ENCODE measurements around the gene PHF13. TPM values are rescaled to one million over a fixed set of nuclear protein-coding genes. Genes with fewer than 3 reads are reported as not detected.

The PHF13 gene
- total and polyA plus RNA-seq, 9 of the 15 experiments (the other 6 are each of a cell fraction or from before 2014, with no cell fraction given) = 1.8 to 36.1 (median 11.7) TPM

GRCh38 chr1:6579374-6580118 is 34.0 kb upstream of the PHF13 start, which contains the start of gene ZBTB48 (continued):
- TF ChIP-seq NR2F6 (CRISPR knock-in tag; IDR thresholded peaks at IDR 0.05) (no peak), NFE2L1 (tag; IDR thresholded peaks at IDR 0.05; ENCODE audit: borderline replicate concordance, low read depth) (no peak), NFIC (IDR thresholded peaks at IDR 0.05) (peak; percentile 38; the same call in 1 of the 2 replicates), XRCC4 (IDR thresholded peaks at IDR 0.05; ENCODE audit: extremely low read depth, insufficient read depth, insufficient read length) (no peak), NFYB (IDR thresholded peaks at IDR 0.05; ENCODE audit: extremely low read depth, insufficient read length) (peak; percentile 41), ZNF395 (CRISPR knock-in tag; IDR thresholded peaks at IDR 0.05) (no peak), ZNF121 (CRISPR knock-in tag; conservative IDR thresholded peaks at IDR 0.05) (no peak), NR2C2 (CRISPR knock-in tag; IDR thresholded peaks at IDR 0.05) (no peak; the same call in 1 of the 2 replicates), NR2C2 (tag; IDR thresholded peaks at IDR 0.05) (peak; percentile 89), E2F6 (IDR thresholded peaks at IDR 0.05; ENCODE audit: borderline replicate concordance in 1 of 2, extremely low read depth in 1 of 2, insufficient read depth in 1 of 2, insufficient read length in 1 of 2, low read depth in 1 of 2, low read length in 1 of 2, poor library complexity in 1 of 2, severe bottlenecking in 1 of 2) (peak in 1 of 2 experiments; percentile 35), JUN (IDR thresholded peaks at IDR 0.05; ENCODE audit: borderline replicate concordance, low read depth, low read length) (no peak), JUN (CRISPR knock-in tag; IDR thresholded peaks at IDR 0.05; ENCODE audit: borderline replicate concordance) (no peak), FOXA1 (IDR thresholded peaks at IDR 0.05; ENCODE audit: borderline replicate concordance) (no peak), ZNF239 (CRISPR knock-in tag; IDR thresholded peaks at IDR 0.05) (no peak), GMEB1 (CRISPR knock-in tag; IDR thresholded peaks at IDR 0.05) (peak; percentile 83), HIVEP1 (CRISPR knock-in tag; IDR thresholded peaks at IDR 0.05) (no peak), BHLHE40 (IDR thresholded peaks at IDR 0.05; ENCODE audit: low read length) (peak; percentile 69), EHMT2 (IDR thresholded peaks at IDR 0.05) (no peak), ZBTB12 (CRISPR knock-in tag; IDR thresholded peaks at IDR 0.05) (peak; percentile 90), JUNB (CRISPR knock-in tag; conservative IDR thresholded peaks at IDR 0.05) (no peak), SMARCB1 (IDR thresholded peaks at IDR 0.05; ENCODE audit: insufficient read length, low read depth) (no peak), BMI1 (IDR thresholded peaks at IDR 0.05; ENCODE audit: low read length) (peak; percentile 69; the same call in 1 of the 2 replicates), SMAD1 (IDR thresholded peaks at IDR 0.05; ENCODE audit: low read depth, low read length, partially characterized antibody) (peak; percentile 73), HNRNPL (IDR thresholded peaks at IDR 0.05; ENCODE audit: low read depth, low read length) (no peak)

Data from K562 (cell line).